ENCODE measurements around the gene ARSI. TPM values are rescaled to one million over a fixed set of nuclear protein-coding genes. Genes with fewer than 3 reads are reported as not detected.

Gene ARSI
- total RNA-seq, 1 donor from 2014 or later, result 3.5 TPM

- DNase-seq (no peak), ATAC-seq (no peak)
- TF ChIP-seq CTCF (IDR thresholded peaks at IDR 0.05), result no peak
- no peak overlapping the region for H3K4me3 ChIP-seq
- no peaks in the 10 kb centered on the region for H3K36me3 ChIP-seq
- no peak overlapping the region for H3K27ac ChIP-seq
- intact Hi-C loops (cut with DNase I), result no loop called here
- H3K9me3 ChIP-seq, result no peaks in the 10 kb centered on the region
- H3K27me3 ChIP-seq (ENCODE audit: low read depth), result no peaks in the 10 kb centered on the region
- H3K4me1 ChIP-seq, result no peaks in the 10 kb centered on the region
Observed at GRCh38 chr5:150335778-150336177, 33.1 kb upstream of the ARSI start.

- Histone ChIP-seq H3K9me3 (no peaks in the 10 kb centered on the region), H3K27me3 (ENCODE audit: low read depth) (no peaks in the 10 kb centered on the region), H3K4me1 (no peaks in the 10 kb centered on the region), H3K4me3 (no peak overlapping the region), H3K36me3 (no peaks in the 10 kb centered on the region), H3K27ac (no peak overlapping the region)
- intact Hi-C loops (cut with DNase I), result no loop called here
- no peak for TF ChIP-seq CTCF (IDR thresholded peaks at IDR 0.05)
- ATAC-seq (no peak), DNase-seq (no peak)
Observed at GRCh38 chr5:150333400-150333799, 30.7 kb upstream of the ARSI start.

GRCh38 chr5:150329881-150330876 is 27.5 kb upstream of the ARSI start:
- DNase-seq (no peak), ATAC-seq (no peak)
- intact Hi-C loops (cut with DNase I), result no loop called here
- Histone ChIP-seq H3K4me1 (no peaks in the 10 kb centered on the region), H3K27ac (no peak overlapping the region), H3K9me3 (no peaks in the 10 kb centered on the region), H3K27me3 (ENCODE audit: low read depth) (no peaks in the 10 kb centered on the region), H3K4me3 (no peak overlapping the region), H3K36me3 (no peaks in the 10 kb centered on the region)
- no peak for TF ChIP-seq CTCF (IDR thresholded peaks at IDR 0.05)

- Histone ChIP-seq H3K27ac (no peak overlapping the region), H3K36me3 (no peaks in the 10 kb centered on the region), H3K9me3 (no peaks in the 10 kb centered on the region), H3K4me3 (no peak overlapping the region), H3K27me3 (ENCODE audit: low read depth) (no peaks in the 10 kb centered on the region), H3K4me1 (no peaks in the 10 kb centered on the region)
- intact Hi-C loops (cut with DNase I), result no loop called here
- ATAC-seq (peak; percentile 54 to 60), DNase-seq (no peak)
- no peak for TF ChIP-seq CTCF (IDR thresholded peaks at IDR 0.05)
Observed at GRCh38 chr5:150329038-150329437, 26.3 kb upstream of the ARSI start.

- DNase-seq (no peak), ATAC-seq (peak; percentile 34 to 65)
- H3K27ac ChIP-seq, result no peak overlapping the region
- H3K9me3 ChIP-seq, result no peaks in the 10 kb centered on the region
- no peak for TF ChIP-seq CTCF (IDR thresholded peaks at IDR 0.05)
- intact Hi-C loops (cut with DNase I), result no loop called here
- H3K4me1 ChIP-seq, result no peaks in the 10 kb centered on the region
- H3K4me3 ChIP-seq, result no peak overlapping the region
- H3K27me3 ChIP-seq (ENCODE audit: low read depth), result no peaks in the 10 kb centered on the region
- no peaks in the 10 kb centered on the region for H3K36me3 ChIP-seq
Observed at GRCh38 chr5:150328515-150328914, 25.8 kb upstream of the ARSI start.
